Tibial artery (tissue), 4 donors: ENCODE measurements around the gene IL13RA1.
"Not testable (repeated sequence)": the region's sequence is repeated elsewhere in the genome, so short reads cannot be mapped to it uniquely, and the experiment has no call there.

ENCODE experiments used
- DNase-seq, 2 donors: peaks; one replicate each; pipeline ENCODE4 v3.0.0-alpha.2; 2019
- H3K27ac ChIP-seq, 2 donors: fragments of 200-600 bp; sonication (generic) in 1 of 2; 1 replicate in 1 of 2; 2 replicates in 1 of 2; pipeline ENCODE4 v1.5.1; 2018 to 2019; ENCODE audit warnings: mild to moderate bottlenecking in 1 of 2
- H3K27me3 ChIP-seq, 2 donors: fragments of 200-600 bp; sonication (generic) in 1 of 2; one replicate each; pipeline versions ENCODE4 v1.5.1 to v1.6.0; 2016 to 2019
- H3K36me3 ChIP-seq, 3 donors: fragments of 200-600 bp; sonication (generic) in 2 of 3; one replicate each; pipeline ENCODE4 v1.5.1; 2016 to 2019; ENCODE audit warnings: mild to moderate bottlenecking in 2 of 3
- H3K4me1 ChIP-seq, 4 donors: fragments of 200-600 bp; sonication (generic) in 2 of 4; 1 replicate in 3 of 4; 2 replicates in 1 of 4; pipeline ENCODE4 v1.5.1; 2016 to 2019
- H3K4me3 ChIP-seq, 2 donors: fragments of 200-600 bp; sonication (generic) in 1 of 2; 1 replicate in 1 of 2; 2 replicates in 1 of 2; pipeline ENCODE4 v1.5.1; 2018 to 2019; ENCODE audit warnings: mild to moderate bottlenecking in 2 of 2
- H3K9me3 ChIP-seq, 3 donors: fragments of 200-600 bp; sonication (generic) in 1 of 3; one replicate each; pipeline ENCODE4 v1.5.1; 2016 to 2019
- intact Hi-C: fragments of 100-400 bp; cut with DNase I; formaldehyde crosslinking; loops from one replicate; pipeline ENCODE4 v1.15.0; 2023; ENCODE audit warnings: low total_unique reads
- TF ChIP-seq, protein P1 (sequence below), 2 experiments: fragments of 200-600 bp in 1 of 2; fragments of 450-650 bp in 1 of 2; IDR thresholded peaks; one replicate each; pipeline ENCODE4 v1.5.1; 2017 to 2019; ENCODE audit warnings: antibody characterized with exemption in 2 of 2, mild to moderate bottlenecking in 1 of 2, moderate library complexity in 1 of 2

IL13RA1 gene

DNA sequence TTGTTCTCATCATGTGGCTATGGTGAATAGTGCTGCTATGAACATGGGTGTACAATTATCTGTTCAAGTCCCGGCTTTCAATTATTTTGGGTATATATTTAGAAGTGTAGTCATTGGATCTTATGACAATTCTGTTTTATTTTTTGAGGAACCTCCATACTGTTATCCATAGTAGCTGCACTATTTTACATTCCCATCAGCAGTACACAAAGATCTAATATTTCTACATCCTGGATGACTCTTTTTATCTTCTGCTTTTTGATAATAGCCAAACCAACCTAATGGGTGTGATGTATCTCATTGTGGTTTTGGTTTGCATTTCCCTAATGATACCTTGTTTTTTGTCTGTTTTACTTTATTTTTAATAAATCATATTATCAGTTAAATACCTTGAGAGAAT is 12.9 kb upstream of the IL13RA1 start:
- Histone ChIP-seq H3K36me3 (no peaks in the 10 kb centered on the region), H3K9me3 (no peaks in the 10 kb centered on the region), H3K27me3 (no peaks in the 10 kb centered on the region), H3K27ac (no peak overlapping the region), H3K4me1 (no peaks in the 10 kb centered on the region), H3K4me3 (no peak overlapping the region)
- TF ChIP-seq, protein P1, sequence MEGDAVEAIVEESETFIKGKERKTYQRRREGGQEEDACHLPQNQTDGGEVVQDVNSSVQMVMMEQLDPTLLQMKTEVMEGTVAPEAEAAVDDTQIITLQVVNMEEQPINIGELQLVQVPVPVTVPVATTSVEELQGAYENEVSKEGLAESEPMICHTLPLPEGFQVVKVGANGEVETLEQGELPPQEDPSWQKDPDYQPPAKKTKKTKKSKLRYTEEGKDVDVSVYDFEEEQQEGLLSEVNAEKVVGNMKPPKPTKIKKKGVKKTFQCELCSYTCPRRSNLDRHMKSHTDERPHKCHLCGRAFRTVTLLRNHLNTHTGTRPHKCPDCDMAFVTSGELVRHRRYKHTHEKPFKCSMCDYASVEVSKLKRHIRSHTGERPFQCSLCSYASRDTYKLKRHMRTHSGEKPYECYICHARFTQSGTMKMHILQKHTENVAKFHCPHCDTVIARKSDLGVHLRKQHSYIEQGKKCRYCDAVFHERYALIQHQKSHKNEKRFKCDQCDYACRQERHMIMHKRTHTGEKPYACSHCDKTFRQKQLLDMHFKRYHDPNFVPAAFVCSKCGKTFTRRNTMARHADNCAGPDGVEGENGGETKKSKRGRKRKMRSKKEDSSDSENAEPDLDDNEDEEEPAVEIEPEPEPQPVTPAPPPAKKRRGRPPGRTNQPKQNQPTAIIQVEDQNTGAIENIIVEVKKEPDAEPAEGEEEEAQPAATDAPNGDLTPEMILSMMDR (IDR thresholded peaks at IDR 0.05): no peak
- intact Hi-C loops: no loop called here
- no peak for DNase-seq

DNA sequence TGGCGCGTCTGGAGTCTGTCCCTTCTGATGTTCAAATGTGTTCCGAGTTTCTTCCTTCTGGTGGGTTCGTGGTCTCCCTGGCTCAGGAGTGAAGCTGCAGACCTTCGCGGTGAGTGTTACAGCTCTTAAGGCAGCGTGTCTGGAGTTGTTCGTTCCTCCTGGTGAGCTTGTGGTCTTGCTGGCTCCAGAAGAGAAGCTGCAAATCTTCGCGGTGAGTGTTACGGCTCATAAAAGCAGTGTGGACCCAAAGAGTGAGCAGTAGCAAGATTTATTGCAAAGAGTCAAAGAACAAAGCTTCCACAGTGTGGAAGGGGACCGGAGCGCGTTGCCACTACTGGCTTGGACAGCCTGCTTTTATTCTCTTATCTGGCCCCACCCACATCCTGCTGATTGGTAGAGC is 11.5 kb upstream of the IL13RA1 start:
- H3K9me3 ChIP-seq, H3K4me3 ChIP-seq, DNase-seq, intact Hi-C loops, H3K4me1 ChIP-seq, H3K27ac ChIP-seq, H3K27me3 ChIP-seq, H3K36me3 ChIP-seq: not testable (repeated sequence)

DNA sequence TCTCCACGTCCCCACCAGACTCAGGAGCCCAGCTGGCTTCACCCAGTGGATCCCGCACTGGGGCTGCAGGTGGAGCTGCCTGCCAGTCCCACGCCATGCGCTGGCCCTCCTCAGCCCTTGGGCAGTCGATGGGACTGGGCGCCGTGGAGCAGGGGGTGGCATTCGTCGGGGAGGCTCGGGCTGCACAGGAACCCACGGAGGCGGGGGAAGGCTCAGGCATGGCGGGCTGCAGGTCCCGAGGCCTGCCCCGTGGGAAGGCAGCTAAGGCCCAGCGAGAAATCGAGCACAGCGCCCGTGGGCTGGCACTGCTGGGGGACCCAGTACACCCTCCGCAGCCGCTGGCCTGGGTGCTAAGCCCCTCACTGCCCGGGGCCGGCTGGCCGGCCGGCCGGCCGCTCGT is 10.6 kb upstream of the IL13RA1 start:
- H3K27ac ChIP-seq, H3K4me3 ChIP-seq, H3K27me3 ChIP-seq, intact Hi-C loops, H3K9me3 ChIP-seq, H3K4me1 ChIP-seq, DNase-seq, H3K36me3 ChIP-seq: not testable (repeated sequence)

DNA sequence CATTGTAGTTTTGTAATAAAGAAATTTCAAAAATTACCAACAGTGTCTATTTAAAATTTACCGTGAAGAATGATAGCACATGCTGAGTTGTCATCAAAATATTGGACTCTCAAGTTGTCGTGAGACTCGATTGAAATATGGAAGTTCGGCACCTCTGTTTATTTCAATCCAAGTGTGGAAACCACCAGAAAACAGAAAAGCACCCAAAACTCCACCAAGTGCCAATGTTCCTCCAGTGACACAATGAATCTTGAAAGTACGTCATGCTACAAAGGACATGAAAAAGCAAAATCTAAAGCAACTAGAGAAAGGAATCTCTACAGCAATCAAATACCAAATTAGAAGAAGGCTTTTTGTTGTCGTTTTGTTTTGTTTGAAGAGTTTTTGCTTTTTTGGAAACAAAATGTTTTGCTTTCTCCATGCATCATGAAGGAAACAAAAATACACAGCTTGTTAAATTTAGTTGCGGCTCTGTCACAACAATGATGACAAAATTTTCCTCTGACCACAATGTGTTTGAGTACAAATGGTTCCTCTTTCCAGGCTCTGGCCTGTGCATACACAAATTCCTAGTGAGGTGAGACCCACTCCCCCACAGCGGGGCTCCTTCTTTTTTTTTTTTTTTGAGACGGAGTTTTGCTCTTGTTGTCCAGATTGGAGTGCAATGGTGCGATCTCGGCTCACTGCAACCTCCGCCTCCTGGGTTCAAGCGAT is 9.6 kb upstream of the IL13RA1 start:
- Histone ChIP-seq H3K27ac (no peak overlapping the region), H3K27me3 (no peaks in the 10 kb centered on the region), H3K36me3 (no peaks in the 10 kb centered on the region), H3K9me3 (no peaks in the 10 kb centered on the region), H3K4me3 (no peak overlapping the region), H3K4me1 (no peaks in the 10 kb centered on the region)
- intact Hi-C loops: no loop called here
- TF ChIP-seq, protein P1 (IDR thresholded peaks at IDR 0.05): no peak
- DNase-seq: no peak

DNA sequence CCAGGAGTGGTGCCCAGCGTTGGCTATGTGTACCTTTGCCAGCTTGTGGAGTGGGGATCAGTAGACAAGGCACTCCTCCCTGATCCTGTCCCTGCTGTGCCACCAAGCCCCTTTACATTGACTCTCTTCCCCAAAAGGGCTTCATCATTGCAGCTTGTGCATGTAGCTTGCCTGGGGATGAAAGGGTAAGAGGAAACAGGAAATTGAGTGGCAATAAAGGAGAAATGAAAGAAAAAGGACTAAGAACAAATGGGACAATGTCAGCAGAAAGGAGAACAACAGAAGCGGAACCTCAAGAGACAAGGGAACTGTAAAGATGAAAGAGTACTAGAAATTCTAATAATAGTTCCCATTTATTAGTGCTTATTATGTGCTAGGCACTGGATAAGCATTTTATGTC is 8.7 kb upstream of the IL13RA1 start:
- DNase-seq: no peak
- no peaks in the 10 kb centered on the region for H3K27me3 ChIP-seq
- intact Hi-C loops: no loop called here
- H3K27ac ChIP-seq: no peak overlapping the region
- no peaks in the 10 kb centered on the region for H3K4me1 ChIP-seq
- H3K36me3 ChIP-seq: no peaks in the 10 kb centered on the region
- H3K4me3 ChIP-seq: no peak overlapping the region
- no peaks in the 10 kb centered on the region for H3K9me3 ChIP-seq
- TF ChIP-seq, protein P1 (IDR thresholded peaks at IDR 0.05): no peak

DNA sequence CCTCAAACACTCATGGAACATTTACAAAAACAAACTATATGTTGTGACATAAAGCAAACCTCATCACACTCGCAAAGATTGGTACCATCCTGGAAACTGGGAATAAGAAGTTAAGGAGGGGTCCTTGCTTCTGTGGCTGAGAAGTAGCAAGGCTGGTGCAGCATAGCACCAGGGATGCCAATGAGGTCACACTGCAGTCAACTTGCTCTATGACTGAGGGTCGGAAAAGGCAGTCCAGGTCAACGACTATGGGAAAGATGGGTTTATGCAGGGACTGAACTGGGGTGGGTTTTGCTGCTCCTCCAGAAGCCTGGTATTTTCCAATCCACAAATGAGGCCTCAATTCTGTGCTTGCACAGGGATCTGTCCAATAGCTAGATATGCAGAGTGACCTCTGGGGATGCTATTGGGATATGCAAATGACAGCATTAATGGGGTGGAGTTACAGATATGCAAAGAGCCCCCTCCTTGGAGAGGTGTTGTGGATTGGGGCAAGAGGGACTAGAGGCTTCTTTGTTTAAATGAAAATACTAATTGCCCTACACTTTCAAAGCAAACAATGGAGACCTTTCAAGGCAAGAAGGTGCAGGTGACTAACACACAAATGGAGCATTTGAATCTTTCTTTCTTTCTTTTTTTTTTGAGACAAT is 7.2 kb upstream of the IL13RA1 start:
- Histone ChIP-seq H3K27ac (no peak overlapping the region), H3K9me3 (no peaks in the 10 kb centered on the region), H3K4me3 (no peak overlapping the region), H3K27me3 (no peaks in the 10 kb centered on the region), H3K36me3 (no peaks in the 10 kb centered on the region), H3K4me1 (peaks cover 0 to 6% (median 0%) of the 10 kb centered on the region in 4 donors)
- TF ChIP-seq, protein P1 (IDR thresholded peaks at IDR 0.05): no peak
- intact Hi-C loops: no loop called here
- DNase-seq: no peak
